Measurements from ENCODE around the gene EPS15. TPM values are rescaled to one million over a fixed set of nuclear protein-coding genes. Genes with fewer than 3 reads are reported as not detected.

The EPS15 gene
- total RNA-seq, 1 donor from 2014 or later = 42.0 TPM

DNA sequence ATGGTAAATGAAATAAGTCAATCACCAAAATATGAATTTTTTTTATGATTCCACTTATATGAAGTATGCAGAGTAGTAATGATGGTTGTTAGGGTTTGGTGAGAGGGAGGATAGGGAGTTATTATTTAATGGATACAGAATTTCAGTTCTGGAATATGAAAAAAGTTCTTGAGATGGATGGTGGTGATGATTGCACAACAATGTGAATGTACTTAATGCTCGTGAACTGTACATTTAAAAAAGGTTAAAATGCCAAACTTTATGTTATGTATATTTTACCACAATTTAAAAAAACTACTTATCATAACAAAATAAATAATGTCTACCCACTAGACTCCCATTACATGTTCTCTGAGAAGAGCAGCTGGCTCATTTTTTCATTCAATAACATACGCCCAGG is 133.3 kb downstream of the EPS15 start:
- Mint-ChIP-seq H3K27me3 (ENCODE audit: insufficient read depth, low read depth) (peaks cover 5% of the 10 kb centered on the region), H3K9me3 (peaks cover 31% of the 10 kb centered on the region), H3K36me3 (peaks cover 43% of the 10 kb centered on the region), H3K27ac (no peak overlapping the region), H3K4me1 (no peaks in the 10 kb centered on the region), H3K4me3 (no peak overlapping the region)
- TF ChIP-seq, protein P1, sequence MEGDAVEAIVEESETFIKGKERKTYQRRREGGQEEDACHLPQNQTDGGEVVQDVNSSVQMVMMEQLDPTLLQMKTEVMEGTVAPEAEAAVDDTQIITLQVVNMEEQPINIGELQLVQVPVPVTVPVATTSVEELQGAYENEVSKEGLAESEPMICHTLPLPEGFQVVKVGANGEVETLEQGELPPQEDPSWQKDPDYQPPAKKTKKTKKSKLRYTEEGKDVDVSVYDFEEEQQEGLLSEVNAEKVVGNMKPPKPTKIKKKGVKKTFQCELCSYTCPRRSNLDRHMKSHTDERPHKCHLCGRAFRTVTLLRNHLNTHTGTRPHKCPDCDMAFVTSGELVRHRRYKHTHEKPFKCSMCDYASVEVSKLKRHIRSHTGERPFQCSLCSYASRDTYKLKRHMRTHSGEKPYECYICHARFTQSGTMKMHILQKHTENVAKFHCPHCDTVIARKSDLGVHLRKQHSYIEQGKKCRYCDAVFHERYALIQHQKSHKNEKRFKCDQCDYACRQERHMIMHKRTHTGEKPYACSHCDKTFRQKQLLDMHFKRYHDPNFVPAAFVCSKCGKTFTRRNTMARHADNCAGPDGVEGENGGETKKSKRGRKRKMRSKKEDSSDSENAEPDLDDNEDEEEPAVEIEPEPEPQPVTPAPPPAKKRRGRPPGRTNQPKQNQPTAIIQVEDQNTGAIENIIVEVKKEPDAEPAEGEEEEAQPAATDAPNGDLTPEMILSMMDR (IDR thresholded peaks at IDR 0.05) = no peak
- TF ChIP-seq EZH2phosphoT487 (IDR thresholded peaks at IDR 0.05) = no peak
- no peak for TF ChIP-seq EZH2 (IDR thresholded peaks at IDR 0.05)
- Histone ChIP-seq H2AFZ (replicated peaks) (no peak overlapping the region), H3K4me3 (no peak overlapping the region), H3K27ac (no peak overlapping the region), H3K9me3 (ENCODE audit: low read depth) (peaks cover 23% of the 10 kb centered on the region), H3K27me3 (no peaks in the 10 kb centered on the region), H3K4me1 (no peaks in the 10 kb centered on the region), H4K20me1 (ENCODE audit: low read depth) (no peaks in the 10 kb centered on the region), H3K36me3 (peaks cover 21% of the 10 kb centered on the region), H3K79me2 (ENCODE audit: low read depth) (no peaks in the 10 kb centered on the region), H3F3A (ENCODE audit: low read depth) (no peaks in the 10 kb centered on the region), H3K9ac (no peak overlapping the region), H3K4me2 (no peak overlapping the region)
- DNase-seq (ENCODE audit: low spot score) = no peak

DNA sequence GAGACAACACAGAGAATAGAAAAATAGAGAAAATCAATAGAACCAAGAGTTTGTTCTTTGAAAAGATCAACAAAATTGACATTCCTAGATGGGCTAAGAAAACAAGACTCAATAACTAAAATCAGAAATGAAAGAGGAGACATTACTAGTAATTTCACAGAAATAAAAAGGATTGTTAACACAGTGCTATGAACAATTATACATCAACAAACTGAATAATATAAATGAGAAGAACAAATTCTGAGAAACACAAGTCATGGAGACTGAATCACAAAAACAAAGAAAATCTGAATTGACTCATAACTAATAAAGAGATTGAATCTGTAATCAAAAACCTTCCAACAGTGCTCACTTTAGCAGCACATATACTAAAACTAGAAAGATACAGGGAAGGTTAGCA is 137.1 kb downstream of the EPS15 start:
- Histone ChIP-seq H2AFZ (replicated peaks) (no peak overlapping the region), H3K9ac (no peak overlapping the region), H3F3A (ENCODE audit: low read depth) (no peaks in the 10 kb centered on the region), H3K36me3 (peaks cover 21% of the 10 kb centered on the region), H3K4me1 (no peaks in the 10 kb centered on the region), H3K27ac (no peak overlapping the region), H3K79me2 (ENCODE audit: low read depth) (no peaks in the 10 kb centered on the region), H3K27me3 (no peaks in the 10 kb centered on the region), H4K20me1 (ENCODE audit: low read depth) (no peaks in the 10 kb centered on the region), H3K4me2 (no peak overlapping the region), H3K4me3 (no peak overlapping the region), H3K9me3 (ENCODE audit: low read depth) (peaks cover 23% of the 10 kb centered on the region)
- no peak for DNase-seq (ENCODE audit: low spot score)
- TF ChIP-seq EZH2phosphoT487 (IDR thresholded peaks at IDR 0.05) (no peak), EZH2 (IDR thresholded peaks at IDR 0.05) (no peak)
- TF ChIP-seq, protein P1 (IDR thresholded peaks at IDR 0.05) = no peak
- H3K9me3 Mint-ChIP-seq = peaks cover 37% of the 10 kb centered on the region
- peaks cover 5% of the 10 kb centered on the region for H3K27me3 Mint-ChIP-seq (ENCODE audit: insufficient read depth, low read depth)
- H3K36me3 Mint-ChIP-seq = peaks cover 59% of the 10 kb centered on the region
- H3K4me3 Mint-ChIP-seq = no peak overlapping the region
- H3K4me1 Mint-ChIP-seq = no peaks in the 10 kb centered on the region
- no peak overlapping the region for H3K27ac Mint-ChIP-seq

DNA sequence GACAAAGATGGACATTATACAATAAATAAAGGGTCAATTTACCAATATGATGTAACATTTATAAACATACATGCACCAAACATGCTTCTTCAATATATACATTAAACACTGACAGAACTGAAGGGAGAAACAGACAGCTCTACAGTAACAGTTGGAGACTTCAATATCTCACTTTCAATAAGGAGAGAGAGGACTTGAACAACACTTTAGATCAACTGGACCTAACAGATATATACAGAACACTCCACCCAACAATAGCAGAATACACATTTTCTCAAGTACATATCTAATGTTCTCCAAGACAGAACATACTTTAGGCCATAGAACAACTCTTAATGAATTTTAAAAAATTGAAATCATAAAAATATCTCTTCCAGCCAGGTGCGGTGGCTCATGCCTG is 138.1 kb downstream of the EPS15 start:
- TF ChIP-seq, protein P1 (IDR thresholded peaks at IDR 0.05) = no peak
- no peak for TF ChIP-seq EZH2 (IDR thresholded peaks at IDR 0.05)
- TF ChIP-seq EZH2phosphoT487 (IDR thresholded peaks at IDR 0.05) = no peak
- Mint-ChIP-seq H3K27me3 (ENCODE audit: insufficient read depth, low read depth) (peaks cover 5% of the 10 kb centered on the region), H3K4me1 (no peaks in the 10 kb centered on the region), H3K36me3 (peaks cover 55% of the 10 kb centered on the region), H3K27ac (no peak overlapping the region), H3K9me3 (peaks cover 30% of the 10 kb centered on the region), H3K4me3 (no peak overlapping the region)
- Histone ChIP-seq H3K4me3 (no peak overlapping the region), H3K27me3 (no peaks in the 10 kb centered on the region), H3K36me3 (peaks cover 19% of the 10 kb centered on the region), H3K9me3 (ENCODE audit: low read depth) (peaks cover 20% of the 10 kb centered on the region), H2AFZ (replicated peaks) (no peak overlapping the region), H3K9ac (no peak overlapping the region), H3F3A (ENCODE audit: low read depth) (no peaks in the 10 kb centered on the region), H3K27ac (no peak overlapping the region), H4K20me1 (ENCODE audit: low read depth) (no peaks in the 10 kb centered on the region), H3K4me1 (no peaks in the 10 kb centered on the region), H3K4me2 (no peak overlapping the region), H3K79me2 (ENCODE audit: low read depth) (no peaks in the 10 kb centered on the region)
- DNase-seq (ENCODE audit: low spot score) = no peak

Measured in neural progenitor cell (in vitro differentiated cells).